Measurements from ENCODE around the gene CD82.

GRCh38 chr11:44608651-44608990, 43.2 kb downstream of the CD82 start:
- no peak for TF ChIP-seq POLR2A (IDR thresholded peaks at IDR 0.05)
- TF ChIP-seq CTCF (IDR thresholded peaks at IDR 0.05), result no peak
